MCF 10A (cell line): ENCODE measurements around the gene PLVAP. TPM values are rescaled to one million over a fixed set of nuclear protein-coding genes. Genes with fewer than 3 reads are reported as not detected.

Experiments used
- BruUV-seq: library from RNA; stranded (reverse); fragments of 400-500 nt; replicated peaks from 2 replicates; lab custom pipeline; 2021; lab: Mats Ljungman, UMichigan
- CTCF ChIA-PET: fragments of 300-600 bp; sonication (Branson Sonifier 250); formaldehyde crosslinking; extraction: SDS; loops from one replicate; lab custom pipeline; 2021; ENCODE audit warnings: antibody characterized with exemption, inconsistent platforms; lab: Yijun Ruan, JAX
- POLR2A ChIA-PET: fragments of 300-600, 350-650 bp; sonication (Branson Sonifier 250); formaldehyde crosslinking; extraction: SDS; loops from one replicate; lab custom pipeline; 2020; ENCODE audit warnings: antibody characterized with exemption, inconsistent platforms; lab: Yijun Ruan, JAX
- DNase-seq: peaks from one replicate; pipeline ENCODE4 v3.0.0-alpha.2; 2018; ENCODE audit not compliant: unreplicated experiment
- H3K27ac Mint-ChIP-seq: one replicate; pipeline ENCODE4 v1.8.0; 2022; ENCODE audit warnings: mild to moderate bottlenecking, low read depth, mixed read lengths; ENCODE audit not compliant: unreplicated experiment
- H3K27me3 Mint-ChIP-seq: one replicate; pipeline ENCODE4 v1.8.0; 2022; ENCODE audit warnings: mixed read lengths; ENCODE audit not compliant: insufficient read depth, unreplicated experiment
- H3K36me3 Mint-ChIP-seq: one replicate; pipeline ENCODE4 v1.8.0; 2022; ENCODE audit warnings: mild to moderate bottlenecking, moderate library complexity, mixed read lengths; ENCODE audit not compliant: insufficient read depth, unreplicated experiment
- H3K4me1 Mint-ChIP-seq: one replicate; pipeline ENCODE4 v1.8.0; 2022; ENCODE audit warnings: mixed read lengths; ENCODE audit not compliant: insufficient read depth, unreplicated experiment
- H3K4me3 Mint-ChIP-seq: one replicate; pipeline ENCODE4 v1.8.0; 2022; ENCODE audit warnings: mild to moderate bottlenecking, moderate library complexity, mixed read lengths; ENCODE audit not compliant: unreplicated experiment
- H3K9me3 Mint-ChIP-seq: one replicate; pipeline ENCODE4 v1.8.0; 2022; ENCODE audit warnings: mixed read lengths; ENCODE audit not compliant: unreplicated experiment
- CTCF ChIP-seq: fragments of 200-600 bp; IDR thresholded peaks from one replicate; pipeline ENCODE4 v1.8.0; 2022; ENCODE audit warnings: antibody characterized with exemption, mild to moderate bottlenecking; ENCODE audit not compliant: unreplicated experiment
- intact Hi-C: fragments of 100-400 bp; cut with micrococcal nuclease; formaldehyde crosslinking; loops from 2 replicates; pipeline ENCODE4 v1.14.1; 2022
- total RNA-seq: library from RNA; stranded (reverse); gene quantifications from 2 replicates; pipeline ENCODE4 v1.2.3, GENCODE V29; 2022

The PLVAP gene
- total RNA-seq, 1 experiment from 2014 or later = not detected

DNA sequence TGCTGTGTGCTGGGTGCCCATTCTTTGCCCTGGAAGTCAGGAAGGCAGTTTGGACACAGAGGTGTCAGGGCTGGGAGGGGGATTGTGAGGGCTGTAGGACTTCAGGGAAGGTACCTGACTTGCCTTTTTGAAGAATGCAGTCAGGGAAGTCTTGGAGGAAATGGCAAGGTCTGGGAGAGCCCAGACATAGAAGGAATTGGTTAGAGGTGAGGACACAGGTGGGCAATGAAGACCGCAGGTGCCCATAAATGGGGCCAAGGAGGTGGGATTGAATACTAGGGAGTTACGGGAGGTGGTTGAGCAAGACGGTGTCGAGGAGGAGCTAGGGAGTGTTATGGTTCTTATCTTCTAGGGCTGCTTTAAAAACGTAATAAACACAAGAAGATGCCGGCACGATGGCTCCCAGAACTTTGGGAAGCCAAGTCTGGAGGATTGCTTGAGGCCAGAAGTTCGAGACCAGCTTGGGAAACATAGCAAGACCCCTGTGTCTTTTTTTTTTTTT is 69.2 kb downstream of the PLVAP start:
- ChIA-PET POLR2A (interaction anchor here (1.7 to 10.5 kb wide), 3 partner anchors 9 to 26 kb away, joined by 5 to 152 read pairs (median 10); partner anchors contain the start of genes ANO8 and GTPBP3), CTCF (interaction anchor here (0.8 to 2.2 kb wide), 2 partner anchors 16 to 78 kb away, joined by 3 to 7 read pairs; no protein-coding TSS in a partner anchor)
- Mint-ChIP-seq H3K27me3 (no peaks in the 10 kb centered on the region), H3K4me3 (peak overlapping the region; percentile 78), H3K36me3 (peaks cover 19% of the 10 kb centered on the region), H3K9me3 (no peaks in the 10 kb centered on the region), H3K4me1 (peaks cover 45% of the 10 kb centered on the region), H3K27ac (no peak overlapping the region)
- DNase-seq = no peak
- intact Hi-C loops = no loop called here
- TF ChIP-seq CTCF = no peak
- BruUV-seq = no TSS peak

- CTCF ChIA-PET = interaction anchor here (0.6 to 2.2 kb wide), 10 partner anchors 10 to 368 kb away, joined by 3 to 9 read pairs (median 4); no protein-coding TSS in a partner anchor
- Mint-ChIP-seq H3K4me3 (peak overlapping the region; percentile 78), H3K4me1 (peaks cover 35% of the 10 kb centered on the region), H3K27me3 (no peaks in the 10 kb centered on the region), H3K27ac (peak overlapping the region; percentile 39), H3K36me3 (peaks cover 19% of the 10 kb centered on the region), H3K9me3 (no peaks in the 10 kb centered on the region)
- no peak for DNase-seq
- no peak for TF ChIP-seq CTCF
- TSS peak; percentile 13 for BruUV-seq
- POLR2A ChIA-PET = interaction anchor here (0.6 to 10.5 kb wide), 16 partner anchors 9 to 995 kb away, joined by 3 to 152 read pairs (median 4); partner anchors contain the start of genes ANO8, GTPBP3, HAUS8 and MVB12A
- intact Hi-C loops = no loop called here
These were observed 70.8 kb downstream of the PLVAP start for GRCh38 chr19:17306285-17306714.

DNA sequence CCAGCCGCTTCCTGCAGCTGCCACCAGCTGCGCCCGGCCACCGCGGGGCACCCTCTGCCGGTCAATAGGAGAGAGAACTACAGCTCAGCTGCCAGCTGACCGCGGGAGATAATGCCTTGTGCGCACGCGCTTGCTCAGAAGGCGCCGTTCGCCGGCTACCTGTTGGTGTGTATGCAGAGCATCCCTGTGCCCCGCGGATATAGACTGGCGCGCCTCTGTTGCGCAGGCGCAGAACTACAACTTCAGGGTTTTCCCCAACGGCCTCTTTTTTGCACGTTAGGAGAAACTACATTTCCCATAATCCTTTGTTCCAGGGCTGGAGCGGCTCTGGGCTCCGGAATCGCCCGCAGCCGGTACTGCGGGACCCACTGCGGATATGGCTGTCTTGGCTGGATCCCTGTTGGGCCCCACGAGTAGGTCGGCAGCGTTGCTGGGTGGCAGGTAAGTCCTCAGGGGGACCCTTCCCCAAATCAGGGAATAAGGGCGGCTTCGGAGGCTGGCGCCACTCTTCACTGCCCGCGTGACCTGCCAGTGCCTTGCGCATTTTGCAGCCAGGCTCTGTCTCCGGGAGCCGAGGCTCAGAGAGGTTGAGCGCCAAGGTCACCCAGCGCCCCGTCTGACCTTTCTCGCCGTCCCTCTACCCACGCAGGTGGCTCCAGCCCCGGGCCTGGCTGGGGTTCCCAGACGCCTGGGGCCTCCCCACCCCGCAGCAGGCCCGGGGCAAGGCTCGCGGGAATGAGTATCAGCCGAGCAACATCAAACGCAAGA is 71.4 kb downstream of the PLVAP start, which contains the start of gene MRPL34:
MRPL34 (plus strand) TSS at position 356 of the 768 bp plus-strand sequence; CDS start at position 377, 21 bp downstream.
- Mint-ChIP-seq H3K9me3 (no peaks in the 10 kb centered on the region), H3K36me3 (peaks cover 19% of the 10 kb centered on the region), H3K27ac (peak within 1 kb of the TSS; percentile 55), H3K4me3 (peak within 1 kb of the TSS; percentile 78), H3K27me3 (no peaks in the 10 kb centered on the region), H3K4me1 (peaks cover 32% of the 10 kb centered on the region)
- no TSS peak for BruUV-seq
- POLR2A ChIA-PET = interaction anchor here (0.6 to 10.5 kb wide), 25 partner anchors 9 to 887 kb away, joined by 3 to 152 read pairs (median 4); partner anchors contain the start of genes ANO8, GTPBP3, HAUS8 and MPV17L2
- intact Hi-C loops = loop anchor here (1.0 kb wide), 2 partner anchors 9 to 29 kb away; partner anchors contain the start of gene ANO8
- peak; percentile 62 for TF ChIP-seq CTCF
- CTCF ChIA-PET = interaction anchor here (0.6 to 2.0 kb wide), 14 partner anchors 9 to 967 kb away, joined by 3 to 13 read pairs (median 4); no protein-coding TSS in a partner anchor
- peak; percentile 100 for DNase-seq
